Measurements from ENCODE around the gene LAIR1. TPM values are rescaled to one million over a fixed set of nuclear protein-coding genes. Genes with fewer than 3 reads are reported as not detected.
A peak's percentile ranks its signal among the peaks of the same experiment; 100 is the strongest.
"Not testable (repeated sequence)": the region's sequence is repeated elsewhere in the genome, so short reads cannot be mapped to it uniquely, and the experiment has no call there.

The LAIR1 gene
- total RNA-seq, 3 donors from 2014 or later (not counting 1 experiment from before 2014, with no cell fraction given), result 117 to 163 (median 156) TPM

DNA sequence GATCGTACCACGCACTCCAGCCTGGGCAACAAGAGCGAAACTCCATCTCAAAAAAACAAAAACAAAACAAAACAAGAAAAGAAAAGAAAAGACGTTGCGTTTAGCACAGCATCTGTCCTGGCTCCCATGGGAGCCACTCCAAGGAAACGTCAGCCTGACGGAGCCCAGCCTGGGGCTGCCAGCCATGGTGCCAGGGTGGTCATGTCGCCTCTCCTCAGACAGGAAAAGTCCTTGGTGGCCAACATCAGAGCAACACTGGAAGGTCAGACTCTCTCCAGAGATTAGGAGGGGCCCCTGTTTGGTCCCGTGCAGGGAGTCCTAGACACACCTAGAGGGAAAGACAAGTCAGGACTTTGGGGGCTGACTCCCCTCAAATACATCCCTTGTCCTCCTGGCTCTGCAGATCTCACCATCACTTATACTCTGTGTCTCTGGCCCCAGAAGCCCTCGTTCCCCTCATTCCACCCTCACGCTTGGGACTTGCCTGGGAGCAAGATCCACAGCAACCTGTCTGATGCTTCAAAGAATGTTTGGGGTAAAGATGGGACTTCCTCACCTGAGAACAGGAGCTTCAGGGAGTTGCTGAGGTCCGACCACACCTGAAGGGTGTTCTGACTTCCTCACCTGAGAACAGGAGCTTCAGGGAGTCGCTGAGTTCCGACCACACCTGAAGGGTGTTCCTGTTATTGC, 35.1 kb downstream of the LAIR1 start:
- DNase-seq, result no peak
- Mint-ChIP-seq H3K27me3 (ENCODE audit: low read depth in 2 of 2) (peaks cover 3 to 7% of the 10 kb centered on the region in 2 donors), H3K4me3 (no peak overlapping the region), H3K9me3 (no peaks in the 10 kb centered on the region), H3K36me3 (no peaks in the 10 kb centered on the region), H3K27ac (no peak overlapping the region), H3K4me1 (peaks cover 0 to 4% of the 10 kb centered on the region in 2 donors)
- TF ChIP-seq, protein P1, sequence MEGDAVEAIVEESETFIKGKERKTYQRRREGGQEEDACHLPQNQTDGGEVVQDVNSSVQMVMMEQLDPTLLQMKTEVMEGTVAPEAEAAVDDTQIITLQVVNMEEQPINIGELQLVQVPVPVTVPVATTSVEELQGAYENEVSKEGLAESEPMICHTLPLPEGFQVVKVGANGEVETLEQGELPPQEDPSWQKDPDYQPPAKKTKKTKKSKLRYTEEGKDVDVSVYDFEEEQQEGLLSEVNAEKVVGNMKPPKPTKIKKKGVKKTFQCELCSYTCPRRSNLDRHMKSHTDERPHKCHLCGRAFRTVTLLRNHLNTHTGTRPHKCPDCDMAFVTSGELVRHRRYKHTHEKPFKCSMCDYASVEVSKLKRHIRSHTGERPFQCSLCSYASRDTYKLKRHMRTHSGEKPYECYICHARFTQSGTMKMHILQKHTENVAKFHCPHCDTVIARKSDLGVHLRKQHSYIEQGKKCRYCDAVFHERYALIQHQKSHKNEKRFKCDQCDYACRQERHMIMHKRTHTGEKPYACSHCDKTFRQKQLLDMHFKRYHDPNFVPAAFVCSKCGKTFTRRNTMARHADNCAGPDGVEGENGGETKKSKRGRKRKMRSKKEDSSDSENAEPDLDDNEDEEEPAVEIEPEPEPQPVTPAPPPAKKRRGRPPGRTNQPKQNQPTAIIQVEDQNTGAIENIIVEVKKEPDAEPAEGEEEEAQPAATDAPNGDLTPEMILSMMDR (IDR thresholded peaks at IDR 0.05), result no peak
- Histone ChIP-seq H3K36me3 (ENCODE audit: control insufficient read depth, insufficient read depth, low read length) (no peaks in the 10 kb centered on the region), H3K27ac (ENCODE audit: low read length) (no peak overlapping the region), H3K9me3 (ENCODE audit: control insufficient read depth, insufficient read depth, low read length) (no peaks in the 10 kb centered on the region), H3K27me3 (ENCODE audit: control insufficient read depth, insufficient read depth, low read length) (no peaks in the 10 kb centered on the region), H3K4me3 (ENCODE audit: low read length) (no peak overlapping the region), H3K4me1 (ENCODE audit: control insufficient read depth, insufficient read depth, low read length) (peaks cover 13% of the 10 kb centered on the region)
- intact Hi-C loops (cut with micrococcal nuclease), result no loop called here
- WGBS (ENCODE audit: insufficient coverage), result 88% methylated on average over 14 of the region's 14 CpGs
- no peak for ATAC-seq

GRCh38 chr19:54328781-54329180, 36.0 kb downstream of the LAIR1 start:
- H3K27ac Mint-ChIP-seq; H3K36me3 Mint-ChIP-seq; H3K9me3 ChIP-seq (ENCODE audit: control insufficient read depth, insufficient read depth, low read length); H3K27me3 ChIP-seq (ENCODE audit: control insufficient read depth, insufficient read depth, low read length); H3K27ac ChIP-seq (ENCODE audit: low read length); DNase-seq; ATAC-seq; H3K4me3 Mint-ChIP-seq; H3K4me1 Mint-ChIP-seq; H3K9me3 Mint-ChIP-seq; H3K4me3 ChIP-seq (ENCODE audit: low read length); H3K27me3 Mint-ChIP-seq (ENCODE audit: low read depth in 2 of 2); H3K36me3 ChIP-seq (ENCODE audit: control insufficient read depth, insufficient read depth, low read length); intact Hi-C loops (cut with micrococcal nuclease): not testable (repeated sequence)
- H3K4me1 ChIP-seq (ENCODE audit: control insufficient read depth, insufficient read depth, low read length), result peaks cover 13% of the 10 kb centered on the region
- WGBS (ENCODE audit: insufficient coverage), result 83% methylated on average over 3 of the region's 5 CpGs

GRCh38 chr19:54325631-54326030, 39.1 kb downstream of the LAIR1 start:
- peaks cover 0 to 4% of the 10 kb centered on the region in 2 donors for H3K4me1 Mint-ChIP-seq
- no peaks in the 10 kb centered on the region for H3K9me3 ChIP-seq (ENCODE audit: control insufficient read depth, insufficient read depth, low read length)
- 80% methylated on average over 5 of the region's 5 CpGs for WGBS (ENCODE audit: insufficient coverage)
- TF ChIP-seq, protein P1 (IDR thresholded peaks at IDR 0.05), result no peak
- no peak overlapping the region for H3K4me3 ChIP-seq (ENCODE audit: low read length)
- H3K9me3 Mint-ChIP-seq, result no peaks in the 10 kb centered on the region
- H3K27me3 Mint-ChIP-seq (ENCODE audit: low read depth in 2 of 2), result peaks cover 16 to 28% of the 10 kb centered on the region in 2 donors
- H3K4me3 Mint-ChIP-seq, result no peak overlapping the region
- DNase-seq, result no peak
- no peak overlapping the region for H3K27ac Mint-ChIP-seq
- intact Hi-C loops (cut with micrococcal nuclease), result loop anchor here (1.0 kb wide), 1 partner anchor 66 kb away; no protein-coding TSS in a partner anchor
- no peaks in the 10 kb centered on the region for H3K27me3 ChIP-seq (ENCODE audit: control insufficient read depth, insufficient read depth, low read length)
- no peaks in the 10 kb centered on the region for H3K36me3 ChIP-seq (ENCODE audit: control insufficient read depth, insufficient read depth, low read length)
- peaks cover 8% of the 10 kb centered on the region for H3K4me1 ChIP-seq (ENCODE audit: control insufficient read depth, insufficient read depth, low read length)
- no peak overlapping the region for H3K27ac ChIP-seq (ENCODE audit: low read length)
- H3K36me3 Mint-ChIP-seq, result no peaks in the 10 kb centered on the region
- peak in 1 of 3 donors; percentile 10 for ATAC-seq

- Histone ChIP-seq H3K36me3 (ENCODE audit: control insufficient read depth, insufficient read depth, low read length) (no peaks in the 10 kb centered on the region), H3K9me3 (ENCODE audit: control insufficient read depth, insufficient read depth, low read length) (no peaks in the 10 kb centered on the region), H3K4me1 (ENCODE audit: control insufficient read depth, insufficient read depth, low read length) (peaks cover 8% of the 10 kb centered on the region), H3K27me3 (ENCODE audit: control insufficient read depth, insufficient read depth, low read length) (no peaks in the 10 kb centered on the region), H3K27ac (ENCODE audit: low read length) (no peak overlapping the region), H3K4me3 (ENCODE audit: low read length) (no peak overlapping the region)
- Mint-ChIP-seq H3K9me3 (no peaks in the 10 kb centered on the region), H3K4me1 (peaks cover 0 to 4% of the 10 kb centered on the region in 2 donors), H3K4me3 (no peak overlapping the region), H3K36me3 (no peaks in the 10 kb centered on the region), H3K27me3 (ENCODE audit: low read depth in 2 of 2) (peaks cover 20 to 32% of the 10 kb centered on the region in 2 donors), H3K27ac (no peak overlapping the region)
- peak; percentile 36 to 83 for DNase-seq
- ATAC-seq, result peak; percentile 80 to 94 (median 90)
- intact Hi-C loops (cut with micrococcal nuclease), result loop anchor here (1.0 kb wide), 1 partner anchor 66 kb away; no protein-coding TSS in a partner anchor
- WGBS (ENCODE audit: insufficient coverage), result 10% methylated on average over 4 of the region's 4 CpGs
- TF ChIP-seq, protein P1 (IDR thresholded peaks at IDR 0.05), result peak; percentile 94
Measured at GRCh38 chr19:54325194-54325621, 39.5 kb downstream of the LAIR1 start.
